Cardiac septum (tissue), 1 donor: ENCODE measurements around the gene POLR2F. TPM values are rescaled to one million over a fixed set of nuclear protein-coding genes. Genes with fewer than 3 reads are reported as not detected.

Experiments
- DNase-seq: peaks from one replicate; pipeline ENCODE4 v3.0.0-alpha.2; 2020; ENCODE audit warnings: low spot score
- intact Hi-C: fragments of 100-400 bp; cut with DNase I; formaldehyde crosslinking; loops from one replicate; pipeline ENCODE4 v1.14.0; 2022
- total RNA-seq: library from RNA; stranded (reverse); fragmentation: NEBNext Ultra II Directional; extraction: Animal tissue kit (Norgen Biotek cat#: 25700); gene quantifications from one replicate; pipeline ENCODE4 v1.2.1, GENCODE V29; 2021
- donor health status: DM: no; HTN: no; CAD: no.

The POLR2F gene
- total RNA-seq, 1 donor from 2014 or later: 50.5 TPM

- no peak for DNase-seq
- intact Hi-C loops: no loop called here
Measured at GRCh38 chr22:37994049-37994448, 40.5 kb downstream of the POLR2F start.

DNA sequence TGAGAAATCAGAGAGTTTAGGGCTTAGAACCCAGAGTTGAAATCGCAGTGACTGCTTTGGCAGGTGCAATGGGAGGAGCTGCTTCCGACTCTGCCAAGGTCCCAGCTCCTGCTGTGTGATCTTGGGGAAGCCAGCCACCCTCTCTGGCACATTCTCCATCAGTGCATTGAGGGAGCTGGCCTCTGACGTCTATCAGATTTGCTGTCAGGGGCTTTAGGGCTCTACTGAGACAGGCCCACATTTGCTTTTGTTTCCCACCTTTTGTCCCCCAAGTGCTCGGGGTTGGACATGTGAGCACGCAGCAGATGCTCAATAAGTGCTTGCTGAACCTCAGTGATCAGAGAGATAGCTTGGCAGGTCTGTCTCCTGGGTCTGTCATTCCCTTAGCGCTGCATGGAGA lies 41.5 kb downstream of the POLR2F start:
- intact Hi-C loops: no loop called here
- DNase-seq: no peak

- intact Hi-C loops: no loop called here
- no peak for DNase-seq
Measured at GRCh38 chr22:37995460-37995859, 42.0 kb downstream of the POLR2F start.

GRCh38 chr22:37996079-37996478 lies 42.6 kb downstream of the POLR2F start:
- intact Hi-C loops: no loop called here
- DNase-seq: no peak

GRCh38 chr22:37996515-37997246 lies 43.2 kb downstream of the POLR2F start:
- intact Hi-C loops: no loop called here
- DNase-seq: no peak

DNA sequence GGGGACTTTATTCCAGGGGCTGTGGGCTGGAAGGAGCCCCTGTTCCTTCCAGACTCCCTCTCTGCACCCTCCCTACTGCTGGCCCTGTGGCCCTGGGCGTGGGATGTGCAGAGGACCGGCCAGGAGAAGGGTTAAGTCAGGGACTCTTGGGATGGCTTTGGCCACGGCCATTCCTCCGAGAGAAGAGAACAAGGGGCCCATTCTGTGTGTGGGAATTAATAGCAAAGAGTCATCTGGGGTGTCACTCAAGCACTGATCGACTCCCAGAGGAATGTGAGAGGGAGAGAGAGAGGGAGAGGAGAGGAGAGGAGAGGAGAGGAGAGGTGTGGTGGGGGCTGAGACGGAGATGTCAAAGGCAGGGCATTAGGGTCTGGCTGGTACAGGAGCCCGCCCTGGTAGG lies 45.0 kb downstream of the POLR2F start:
- intact Hi-C loops: no loop called here
- DNase-seq: no peak

DNA sequence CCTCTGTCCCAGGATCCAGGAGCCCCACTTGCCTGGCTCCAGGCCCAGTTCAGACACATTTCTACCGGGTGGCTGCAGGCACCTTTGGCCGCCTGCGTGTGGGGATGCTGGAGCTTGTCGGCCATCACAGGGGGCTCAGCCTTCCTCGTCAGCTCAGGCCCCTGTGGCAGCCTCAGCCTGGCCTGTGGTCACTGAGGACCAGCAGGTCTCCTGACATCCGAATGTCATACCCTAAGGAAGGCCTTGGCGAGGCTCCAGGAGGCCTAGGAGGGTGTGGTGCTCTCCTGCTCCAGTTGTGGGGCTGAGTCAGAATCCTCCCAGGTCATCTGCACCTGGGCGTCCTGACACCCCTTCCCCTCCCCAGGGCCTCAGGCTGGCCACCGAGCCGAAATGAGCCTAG lies 45.7 kb downstream of the POLR2F start:
- intact Hi-C loops: no loop called here
- no peak for DNase-seq

GRCh38 chr22:37999640-38000272 lies 46.3 kb downstream of the POLR2F start:
- intact Hi-C loops: no loop called here

DNA sequence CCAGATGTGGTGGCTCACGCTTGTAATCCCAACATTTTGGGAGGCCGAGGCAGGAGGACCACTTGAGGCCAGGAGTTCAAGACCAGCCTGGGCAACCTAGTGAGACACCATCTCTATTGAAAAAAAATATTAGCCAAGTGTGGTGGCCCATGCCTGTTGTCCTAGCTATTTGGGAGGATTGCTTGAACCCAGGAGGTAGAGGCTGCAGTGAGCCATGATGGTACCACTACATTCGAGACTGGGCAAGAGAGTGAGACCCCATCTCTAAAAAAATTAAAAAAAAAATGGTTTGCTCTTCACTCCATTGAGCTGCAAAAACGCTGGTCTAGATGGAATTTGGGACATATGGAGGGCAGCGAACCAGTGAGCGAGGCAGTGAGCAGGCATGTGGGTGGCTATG lies 52.4 kb downstream of the POLR2F start:
- DNase-seq: no peak
- intact Hi-C loops: no loop called here

More at GRCh38 chr22:37999640-38000272, 46.3 kb downstream of the POLR2F start:
- DNase-seq: no peak

DNA sequence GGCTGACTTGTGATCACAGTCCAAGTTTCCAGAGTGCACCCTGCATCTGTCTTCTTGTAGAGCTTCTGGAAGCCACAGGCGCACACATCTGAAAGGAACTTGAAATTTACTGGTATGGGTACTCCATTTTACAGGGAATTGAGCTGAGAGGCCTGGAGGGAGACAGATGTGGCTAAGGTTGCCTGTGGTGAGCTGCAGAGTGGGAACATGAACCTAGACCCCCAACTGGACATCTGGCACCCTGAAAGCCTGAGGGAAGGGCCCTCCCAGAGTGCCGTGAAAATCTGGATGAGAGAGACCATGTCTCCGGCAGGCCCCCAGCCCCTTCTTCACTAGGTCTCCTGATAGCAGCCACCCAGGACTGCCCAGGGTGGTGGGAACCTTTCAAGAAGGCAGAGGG lies 53.4 kb downstream of the POLR2F start:
- DNase-seq: no peak
- intact Hi-C loops: no loop called here

DNA sequence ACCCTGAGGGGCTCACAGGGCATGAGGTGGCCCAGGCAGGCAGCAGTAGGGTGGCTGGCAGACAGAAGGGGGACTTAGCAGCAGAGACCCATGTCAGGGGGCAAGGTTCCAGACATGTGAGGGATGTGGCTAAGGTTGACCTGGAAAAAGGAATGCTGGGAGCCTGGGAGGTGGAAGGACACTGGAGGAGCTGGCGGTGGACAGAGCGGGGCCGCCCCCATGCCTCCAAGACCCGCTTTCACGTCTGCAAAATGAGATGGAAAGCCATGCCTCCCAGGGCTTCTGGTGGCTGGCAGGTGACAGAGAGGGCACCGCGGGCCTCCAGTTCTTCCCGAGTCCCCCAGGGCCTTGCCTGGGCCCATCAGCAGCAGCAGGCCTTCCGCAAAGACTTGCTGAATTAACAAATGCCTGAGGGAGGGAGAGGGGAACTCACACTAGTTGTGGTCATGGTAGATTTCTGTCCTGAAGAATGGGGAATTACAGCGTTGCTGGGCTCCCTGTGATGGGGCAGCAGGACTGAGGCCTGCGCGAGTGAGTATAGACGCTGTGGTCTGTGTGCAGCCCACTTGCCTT lies 53.9 kb downstream of the POLR2F start:
- intact Hi-C loops: no loop called here
- no peak for DNase-seq

DNA sequence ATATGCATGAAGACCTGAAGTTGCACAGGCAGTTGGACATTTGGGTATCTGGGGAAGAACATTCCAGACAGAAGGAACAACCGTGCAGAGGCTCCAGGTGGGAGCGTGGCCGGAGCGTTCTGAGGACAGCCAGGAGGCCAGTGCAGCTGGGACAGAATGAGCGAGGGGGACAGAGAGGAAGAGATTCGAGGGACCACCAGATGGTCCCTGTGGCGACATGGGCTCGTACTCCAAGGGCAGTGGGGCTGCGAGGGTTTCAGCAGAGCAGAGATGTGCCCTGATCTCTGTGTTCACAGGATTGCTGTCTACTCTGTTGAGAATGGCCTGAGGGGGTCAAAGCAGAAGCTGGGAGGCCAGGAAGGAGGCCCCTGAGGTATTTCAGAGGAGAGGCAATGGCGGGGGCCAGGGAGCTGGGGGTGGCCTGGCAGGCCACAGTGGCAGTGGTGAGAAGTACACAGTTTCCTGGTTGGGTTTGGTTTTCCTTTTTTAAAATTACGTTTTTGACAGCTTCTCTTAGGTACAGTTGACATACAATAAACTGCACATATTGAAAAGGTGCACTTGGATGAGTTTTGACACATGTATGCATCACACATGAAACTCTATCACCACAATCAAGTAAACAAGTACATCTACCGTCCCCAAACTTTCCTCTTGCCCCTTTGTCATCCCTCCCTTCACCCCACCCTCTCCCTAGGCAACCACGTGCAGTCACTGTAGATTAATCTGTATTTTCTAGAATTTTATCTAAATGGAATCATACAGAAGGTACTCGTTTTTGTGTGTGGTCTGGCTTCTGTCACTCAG lies 55.7 kb downstream of the POLR2F start:
- no peak for DNase-seq
- intact Hi-C loops: no loop called here

DNA sequence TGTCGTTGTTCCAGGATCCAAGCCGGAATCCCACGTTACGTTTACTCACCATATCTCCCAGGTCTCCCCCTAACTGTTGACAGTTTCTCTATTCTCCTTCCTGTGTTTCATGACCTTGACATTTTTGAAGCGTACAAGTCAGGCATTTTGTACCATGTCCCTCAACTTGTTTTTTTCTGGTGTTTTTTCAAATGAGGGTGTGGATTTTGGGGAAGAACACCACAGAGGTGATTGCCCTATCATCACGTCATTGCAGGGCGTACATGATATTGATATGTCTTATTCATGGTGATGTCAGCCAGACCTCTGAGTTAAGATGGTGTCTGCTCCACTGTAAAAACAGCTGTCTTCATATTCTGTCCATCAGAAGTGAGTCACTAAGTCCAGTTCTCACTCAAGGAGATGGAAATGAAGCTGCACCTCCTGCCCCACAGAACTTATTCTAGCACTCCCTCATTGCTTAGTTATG lies 59.1 kb downstream of the POLR2F start:
- DNase-seq: no peak
- intact Hi-C loops: no loop called here

DNA sequence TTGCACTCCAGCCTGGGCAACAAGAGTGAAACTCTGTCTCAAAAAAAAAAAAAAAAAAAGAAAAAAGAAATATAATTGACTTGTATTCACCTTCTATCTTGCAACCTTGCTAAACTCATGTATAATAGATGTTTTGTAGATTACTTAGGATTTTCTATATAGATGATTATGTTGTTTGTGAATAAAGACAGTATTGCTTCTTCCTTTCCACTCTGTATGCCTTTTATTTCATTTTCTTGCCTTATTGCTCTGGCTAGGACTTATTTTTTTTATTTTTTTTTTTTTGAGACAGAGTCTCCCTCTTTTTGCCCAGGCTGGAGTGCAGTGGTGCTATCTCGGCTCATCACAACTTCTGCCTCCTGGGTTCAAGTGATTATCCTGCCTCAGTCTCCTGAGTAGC lies 60.6 kb downstream of the POLR2F start:
- intact Hi-C loops: no loop called here
- no peak for DNase-seq

DNA sequence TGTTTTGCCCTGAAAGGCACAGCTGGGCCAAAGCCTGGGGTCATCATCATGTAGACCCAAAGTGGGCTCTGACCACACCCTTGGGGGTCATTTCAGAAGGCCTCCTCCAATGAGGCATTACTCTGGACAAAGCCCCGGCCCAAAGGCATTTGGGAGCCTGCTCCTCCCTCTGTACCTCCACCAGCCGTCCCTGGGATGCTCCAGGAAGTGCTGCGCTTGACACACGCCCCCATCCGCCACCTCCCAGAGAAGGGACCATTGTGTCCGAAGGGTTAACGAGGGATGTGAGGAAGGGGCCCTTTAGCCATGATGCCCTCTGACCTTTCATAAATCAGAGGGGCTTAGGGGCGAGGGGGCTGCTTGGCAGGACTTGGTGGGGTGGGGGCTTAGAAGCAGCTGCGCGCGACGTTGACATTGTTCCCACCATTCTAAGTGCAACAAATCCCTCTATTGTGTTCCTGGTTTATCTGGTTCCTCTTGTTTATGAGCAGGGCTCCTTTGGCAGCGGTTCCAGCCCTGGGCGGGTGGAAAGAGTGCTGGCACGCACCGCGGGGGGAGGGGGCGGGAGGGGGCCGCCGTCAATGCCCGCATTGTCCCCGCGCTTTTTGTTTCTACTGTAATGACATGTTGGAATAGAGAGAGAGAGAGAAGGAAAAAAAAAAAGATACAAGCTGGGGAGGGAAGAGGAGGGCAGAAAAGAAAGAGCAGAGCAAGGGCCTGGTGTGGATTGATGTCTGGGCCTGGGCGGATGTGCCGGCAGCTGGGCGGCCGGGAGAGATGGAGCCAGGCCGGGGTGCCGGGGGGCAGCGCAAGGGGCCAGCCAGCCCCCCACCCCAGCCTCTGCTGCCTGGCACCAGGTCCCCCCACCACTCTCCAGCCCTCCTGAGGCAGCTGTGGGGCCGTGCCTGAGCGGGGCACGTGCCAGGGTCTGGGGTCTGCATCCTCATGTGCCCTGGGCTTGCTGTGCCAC lies 63.0 kb downstream of the POLR2F start:
- DNase-seq: no peak
- intact Hi-C loops: no loop called here

DNA sequence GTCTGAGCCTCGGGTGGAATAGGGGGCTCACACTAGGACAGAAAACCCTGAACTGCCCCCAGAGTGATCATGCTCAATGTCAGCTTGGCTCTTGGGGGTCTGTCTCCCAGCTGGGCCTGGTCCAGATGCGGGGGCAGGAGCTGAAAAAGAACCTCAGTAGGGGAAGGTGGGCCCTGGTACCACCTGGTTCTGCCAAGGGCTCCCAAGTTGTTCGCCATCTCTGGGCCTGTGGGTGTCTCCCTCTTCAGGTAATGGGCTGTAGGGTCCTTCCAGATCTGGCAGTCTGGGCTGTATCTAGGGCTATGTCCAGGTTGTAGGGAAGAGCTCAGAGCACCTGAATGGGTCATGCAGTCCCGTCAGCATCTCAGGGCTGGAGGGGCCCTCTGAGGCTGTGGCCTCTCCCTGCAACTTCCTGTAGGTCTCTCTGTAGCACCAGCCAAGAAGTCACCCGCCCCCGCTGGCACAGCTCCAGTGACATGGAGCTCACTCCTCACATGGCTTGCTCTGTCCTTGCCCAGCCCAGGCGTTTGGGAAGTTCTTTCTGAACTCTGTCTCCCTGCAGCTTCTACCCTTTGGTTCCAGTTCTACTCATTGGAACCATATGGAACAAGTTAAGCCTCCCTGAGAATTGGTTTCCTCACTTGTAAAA lies 63.9 kb downstream of the POLR2F start:
- peak; percentile 89 for DNase-seq
- intact Hi-C loops: no loop called here

DNA sequence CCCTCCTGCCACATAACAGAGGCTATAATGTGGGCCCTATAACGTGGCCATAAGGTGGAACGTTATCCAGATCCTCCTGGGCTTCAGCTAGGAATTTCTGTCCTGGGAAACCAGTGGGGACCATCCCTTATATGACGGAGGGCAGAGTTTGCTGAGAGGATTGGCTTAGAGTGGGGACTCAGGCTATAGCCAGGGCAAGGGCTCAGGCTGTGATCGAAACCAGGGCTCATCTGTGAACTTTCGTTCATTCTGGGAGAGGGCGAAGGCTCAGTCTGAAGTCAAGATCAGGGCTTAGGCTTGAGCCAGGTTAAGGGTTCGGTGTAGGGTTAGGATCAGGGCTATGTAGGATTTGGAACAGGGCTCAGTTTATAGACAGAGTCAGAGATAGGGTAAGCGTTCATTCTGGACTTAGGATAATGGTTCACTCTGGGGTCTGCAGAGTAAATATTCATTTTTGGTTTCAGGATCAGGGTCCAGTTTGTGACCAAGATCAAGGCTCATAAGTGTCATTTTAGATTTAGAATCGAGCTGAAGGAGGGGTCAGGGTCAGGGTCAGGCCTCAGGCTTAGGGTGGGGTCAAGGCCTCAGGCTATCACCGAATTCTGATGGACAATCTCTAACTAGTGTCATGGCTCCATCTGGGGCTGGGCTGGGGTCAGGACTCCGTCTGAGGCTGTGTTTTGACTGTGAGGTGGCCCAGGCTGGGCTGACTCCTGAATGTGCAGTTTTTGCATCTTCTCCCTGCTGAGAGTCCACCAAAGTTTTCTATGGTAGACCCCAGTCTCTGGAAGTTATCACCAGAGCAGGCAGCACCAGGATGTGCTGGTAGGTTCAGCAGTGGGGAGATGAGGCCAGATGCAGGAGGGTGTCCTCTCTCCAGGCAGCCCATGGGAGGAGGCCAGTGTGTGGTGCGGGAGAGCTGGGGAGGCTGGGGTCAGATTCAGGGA lies 64.7 kb downstream of the POLR2F start:
- no peak for DNase-seq
- intact Hi-C loops: no loop called here
